HCT116 (cell line): Measurements from ENCODE around the gene SOBP.

ENCODE experiments used
- EGR1 ChIP-seq: IDR thresholded peaks from 2 replicates; pipeline ENCODE4 v1.6.1; 2012; ENCODE audit warnings: low read depth
- ELF1 ChIP-seq: IDR thresholded peaks from 2 replicates; pipeline ENCODE4 v1.6.1; 2012; ENCODE audit warnings: low read depth, borderline replicate concordance
- EZH2phosphoT487 ChIP-seq: fragments of 200-600 bp; IDR thresholded peaks from 2 replicates; pipeline ENCODE4 v1.6.1; 2018; ENCODE audit warnings: antibody characterized with exemption, borderline replicate concordance
- FOSL1 ChIP-seq: IDR thresholded peaks from 2 replicates; pipeline ENCODE4 v1.6.1; 2012; ENCODE audit warnings: low read depth
- MAX ChIP-seq: IDR thresholded peaks from 2 replicates; pipeline ENCODE4 v1.6.1; 2012
- POLR2A ChIP-seq: IDR thresholded peaks from 2 replicates; pipeline ENCODE4 v1.7.0; 2011; ENCODE audit warnings: borderline replicate concordance; ENCODE audit not compliant: insufficient read depth, insufficient read length; ENCODE audit errors: extremely low read depth
- RAD21 ChIP-seq: IDR thresholded peaks from 2 replicates; pipeline ENCODE4 v1.6.1; 2012; ENCODE audit warnings: low read depth, mild to moderate bottlenecking
- REST ChIP-seq: IDR thresholded peaks from 2 replicates; pipeline ENCODE4 v1.6.1; 2012; ENCODE audit warnings: low read depth
- SIN3A ChIP-seq: IDR thresholded peaks from 2 replicates; pipeline ENCODE4 v1.6.1; 2012; ENCODE audit warnings: low read depth
- YY1 ChIP-seq: IDR thresholded peaks from 2 replicates; pipeline ENCODE4 v1.6.1; 2011; ENCODE audit warnings: low read length, low read depth, moderate library complexity, mild to moderate bottlenecking; ENCODE audit not compliant: insufficient replicate concordance; ENCODE audit errors: extremely low read depth
- TF ChIP-seq, protein P1 (sequence below), 3 experiments: fragments of 200-600 bp in 1 of 3; sonication (generic) in 1 of 3; IDR thresholded peaks in 2 of 3; conservative IDR thresholded peaks in 1 of 3; 2 replicates each; pipeline ENCODE4 v1.5.1; 2012 to 2017; ENCODE audit warnings: low read depth in 2 of 3, low read length in 2 of 3, antibody characterized with exemption in 1 of 3, borderline replicate concordance in 1 of 3, control low read depth in 1 of 3, mild to moderate bottlenecking in 1 of 3, mixed read lengths in 1 of 3, mixed run types in 1 of 3, moderate library complexity in 1 of 3; ENCODE audit not compliant: insufficient read depth in 1 of 3
- TF ChIP-seq, protein P2 (sequence below): IDR thresholded peaks from 2 replicates; pipeline ENCODE4 v1.6.1; 2011; ENCODE audit warnings: mild to moderate bottlenecking, low read length, moderate library complexity; ENCODE audit not compliant: insufficient replicate concordance; ENCODE audit errors: extremely low read depth

GRCh38 chr6:107691062-107691751 is 201.3 kb downstream of the SOBP start:
- TF ChIP-seq, protein P1, sequence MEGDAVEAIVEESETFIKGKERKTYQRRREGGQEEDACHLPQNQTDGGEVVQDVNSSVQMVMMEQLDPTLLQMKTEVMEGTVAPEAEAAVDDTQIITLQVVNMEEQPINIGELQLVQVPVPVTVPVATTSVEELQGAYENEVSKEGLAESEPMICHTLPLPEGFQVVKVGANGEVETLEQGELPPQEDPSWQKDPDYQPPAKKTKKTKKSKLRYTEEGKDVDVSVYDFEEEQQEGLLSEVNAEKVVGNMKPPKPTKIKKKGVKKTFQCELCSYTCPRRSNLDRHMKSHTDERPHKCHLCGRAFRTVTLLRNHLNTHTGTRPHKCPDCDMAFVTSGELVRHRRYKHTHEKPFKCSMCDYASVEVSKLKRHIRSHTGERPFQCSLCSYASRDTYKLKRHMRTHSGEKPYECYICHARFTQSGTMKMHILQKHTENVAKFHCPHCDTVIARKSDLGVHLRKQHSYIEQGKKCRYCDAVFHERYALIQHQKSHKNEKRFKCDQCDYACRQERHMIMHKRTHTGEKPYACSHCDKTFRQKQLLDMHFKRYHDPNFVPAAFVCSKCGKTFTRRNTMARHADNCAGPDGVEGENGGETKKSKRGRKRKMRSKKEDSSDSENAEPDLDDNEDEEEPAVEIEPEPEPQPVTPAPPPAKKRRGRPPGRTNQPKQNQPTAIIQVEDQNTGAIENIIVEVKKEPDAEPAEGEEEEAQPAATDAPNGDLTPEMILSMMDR (IDR thresholded peaks at IDR 0.05 in 2 of 3, conservative IDR thresholded peaks at IDR 0.05 in 1 of 3; ENCODE audit: borderline replicate concordance in 1 of 3, insufficient read depth in 1 of 3, low read depth in 2 of 3, low read length in 2 of 3), result no peak
- TF ChIP-seq, protein P2, sequence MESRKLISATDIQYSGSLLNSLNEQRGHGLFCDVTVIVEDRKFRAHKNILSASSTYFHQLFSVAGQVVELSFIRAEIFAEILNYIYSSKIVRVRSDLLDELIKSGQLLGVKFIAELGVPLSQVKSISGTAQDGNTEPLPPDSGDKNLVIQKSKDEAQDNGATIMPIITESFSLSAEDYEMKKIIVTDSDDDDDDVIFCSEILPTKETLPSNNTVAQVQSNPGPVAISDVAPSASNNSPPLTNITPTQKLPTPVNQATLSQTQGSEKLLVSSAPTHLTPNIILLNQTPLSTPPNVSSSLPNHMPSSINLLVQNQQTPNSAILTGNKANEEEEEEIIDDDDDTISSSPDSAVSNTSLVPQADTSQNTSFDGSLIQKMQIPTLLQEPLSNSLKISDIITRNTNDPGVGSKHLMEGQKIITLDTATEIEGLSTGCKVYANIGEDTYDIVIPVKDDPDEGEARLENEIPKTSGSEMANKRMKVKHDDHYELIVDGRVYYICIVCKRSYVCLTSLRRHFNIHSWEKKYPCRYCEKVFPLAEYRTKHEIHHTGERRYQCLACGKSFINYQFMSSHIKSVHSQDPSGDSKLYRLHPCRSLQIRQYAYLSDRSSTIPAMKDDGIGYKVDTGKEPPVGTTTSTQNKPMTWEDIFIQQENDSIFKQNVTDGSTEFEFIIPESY, result no peak
- no peak for TF ChIP-seq POLR2A
- TF ChIP-seq EGR1, result no peak
- no peak for TF ChIP-seq RAD21
- TF ChIP-seq FOSL1, result no peak
- no peak for TF ChIP-seq YY1
- no peak for TF ChIP-seq ELF1
- no peak for TF ChIP-seq SIN3A
- no peak for TF ChIP-seq EZH2phosphoT487
- no peak for TF ChIP-seq REST
- no peak for TF ChIP-seq MAX
